HepG2 (cell line): ENCODE measurements around the gene KIF1B. TPM values are rescaled to one million over a fixed set of nuclear protein-coding genes. Genes with fewer than 3 reads are reported as not detected.
A peak's percentile ranks its signal among the peaks of the same experiment; 100 is the strongest.

Experiments
- DZIP1 ChIP-seq: sonication (generic); formaldehyde crosslinking; IDR thresholded peaks from 2 replicates; pipeline ENCODE4 v1.5.0; 2020; ENCODE audit warnings: mild to moderate bottlenecking, missing genetic modification reagents
- KLF13 ChIP-seq: sonication (generic); formaldehyde crosslinking; IDR thresholded peaks from 2 replicates; pipeline ENCODE4 v1.4.0; 2020; ENCODE audit warnings: mild to moderate bottlenecking, missing genetic modification reagents
- MZF1 ChIP-seq: sonication (generic); formaldehyde crosslinking; IDR thresholded peaks from 2 replicates; pipeline ENCODE4 v1.8.1; 2023; ENCODE audit warnings: mild to moderate bottlenecking, missing genetic modification reagents, borderline replicate concordance
- NFIB ChIP-seq: sonication (generic); formaldehyde crosslinking; IDR thresholded peaks from 2 replicates; pipeline ENCODE4 v1.9.0; 2021; ENCODE audit warnings: missing genetic modification reagents, mild to moderate bottlenecking, borderline replicate concordance
- REXO4 ChIP-seq: sonication (generic); formaldehyde crosslinking; IDR thresholded peaks from 2 replicates; pipeline ENCODE4 v1.8.0; 2022; ENCODE audit warnings: missing genetic modification reagents, mild to moderate bottlenecking, borderline replicate concordance
- TIGD3 ChIP-seq: sonication (generic); formaldehyde crosslinking; IDR thresholded peaks from 2 replicates; pipeline ENCODE4 v1.5.1; 2020; ENCODE audit warnings: mild to moderate bottlenecking, missing genetic modification reagents, borderline replicate concordance
- ZNF382 ChIP-seq: sonication (generic); formaldehyde crosslinking; IDR thresholded peaks from 2 replicates; pipeline ENCODE4 v1.5.0; 2020; ENCODE audit warnings: missing genetic modification reagents, mild to moderate bottlenecking, borderline replicate concordance
- ZNF549 ChIP-seq: sonication (generic); formaldehyde crosslinking; IDR thresholded peaks from 2 replicates; pipeline ENCODE4 v1.5.0; 2020; ENCODE audit warnings: missing genetic modification reagents
- ZNF670 ChIP-seq: sonication (generic); formaldehyde crosslinking; IDR thresholded peaks from 2 replicates; pipeline ENCODE4 v1.8.0; 2022; ENCODE audit warnings: mild to moderate bottlenecking, missing genetic modification reagents, borderline replicate concordance
- polyA plus RNA-seq, 8 experiments: library from polyadenylated mRNA; depleted of rRNA in 3 of 8; stranded (reverse) in 7 of 8; unstranded in 1 of 8; fragments of >200 nt; fragmentation: Illumina TruSeq in 4 of 8; extraction: Trizol in 4 of 8; gene quantifications; 2 replicates each; pipeline versions ENCODE4 v1.2.1 to v1.2.3, GENCODE V29; 2011 to 2016; ENCODE audit warnings: low read depth in 4 of 8, missing spikeins in 1 of 8, mixed read lengths in 1 of 8; ENCODE audit not compliant: insufficient read depth in 1 of 8
- total RNA-seq, 5 experiments: library from RNA; depleted of rRNA; stranded (reverse); fragments of >200 nt; fragmentation: Illumina TruSeq; extraction: Trizol; gene quantifications; 2 replicates each; pipeline ENCODE4 v1.2.3, GENCODE V29; 2016; ENCODE audit warnings: low read depth in 1 of 5
- TF ChIP-seq, protein P1 (sequence below): sonication (generic); formaldehyde crosslinking; IDR thresholded peaks from 2 replicates; pipeline ENCODE4 v1.4.0; 2020; ENCODE audit warnings: mild to moderate bottlenecking, missing genetic modification reagents
- TF ChIP-seq, protein P2 (sequence below): sonication (generic); formaldehyde crosslinking; IDR thresholded peaks from 2 replicates; pipeline ENCODE4 v1.4.0; 2020; ENCODE audit warnings: low read depth, mild to moderate bottlenecking, missing genetic modification reagents
- TF ChIP-seq, protein P3 (sequence below): sonication (generic); formaldehyde crosslinking; conservative IDR thresholded peaks from 2 replicates; pipeline ENCODE4 v1.4.0; 2020; ENCODE audit warnings: missing genetic modification reagents
- TF ChIP-seq, protein P4 (sequence below): IDR thresholded peaks from 2 replicates; pipeline ENCODE4 v1.4.0; 2020; ENCODE audit warnings: mild to moderate bottlenecking, missing genetic modification reagents

The KIF1B gene
- total and polyA plus RNA-seq, 2 of the 13 experiments (the other 11 are each of a cell fraction or from before 2014, with no cell fraction given) = 26.7 to 32.5 TPM

DNA sequence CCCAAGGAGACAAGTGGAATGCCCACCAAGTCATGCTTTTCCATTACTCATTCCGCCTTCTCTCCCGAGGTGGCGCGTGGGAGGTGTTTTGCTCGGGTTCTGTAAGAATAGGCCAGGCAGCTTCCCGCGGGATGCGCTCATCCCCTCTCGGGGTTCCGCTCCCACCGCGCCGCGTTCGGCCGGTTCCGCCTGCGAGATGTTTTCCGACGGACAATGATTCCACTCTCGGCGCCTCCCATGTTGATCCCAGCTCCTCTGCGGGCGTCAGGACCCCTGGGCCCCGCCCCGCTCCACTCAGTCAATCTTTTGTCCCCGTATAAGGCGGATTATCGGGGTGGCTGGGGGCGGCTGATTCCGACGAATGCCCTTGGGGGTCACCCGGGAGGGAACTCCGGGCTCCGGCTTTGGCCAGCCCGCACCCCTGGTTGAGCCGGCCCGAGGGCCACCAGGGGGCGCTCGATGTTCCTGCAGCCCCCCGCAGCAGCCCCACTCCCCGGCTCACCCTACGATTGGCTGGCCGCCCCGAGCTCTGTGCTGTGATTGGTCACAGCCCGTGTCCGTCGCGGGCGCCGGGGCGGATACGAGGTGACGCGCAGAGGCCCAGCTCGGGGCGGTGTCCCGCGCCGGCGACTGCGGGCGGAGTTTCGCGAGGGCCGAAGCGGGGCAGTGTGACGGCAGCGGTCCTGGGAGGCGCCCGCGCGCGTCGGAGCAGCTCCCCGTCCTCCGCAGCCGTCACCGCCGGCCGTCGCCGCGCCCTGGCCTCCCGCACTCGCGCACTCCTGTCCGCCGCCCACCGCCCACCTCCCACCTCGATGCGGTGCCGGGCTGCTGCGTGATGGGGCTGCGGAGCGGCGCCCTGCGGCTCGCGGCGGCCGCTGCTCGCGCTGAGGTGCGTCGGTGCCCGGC, at the start of gene KIF1B (continued):
- TF ChIP-seq DZIP1 (CRISPR knock-in tag) (no peak), ZNF670 (CRISPR knock-in tag) (0 out of 2 replicates have a peak, but pooled peaks have one; percentile 59), MZF1 (CRISPR knock-in tag) (no peak), REXO4 (CRISPR knock-in tag) (no peak), KLF13 (no peak), NFIB (CRISPR knock-in tag) (no peak), TIGD3 (CRISPR knock-in tag) (no peak), ZNF549 (CRISPR knock-in tag) (no peak), ZNF382 (CRISPR knock-in tag) (no peak)
- TF ChIP-seq, protein P1, sequence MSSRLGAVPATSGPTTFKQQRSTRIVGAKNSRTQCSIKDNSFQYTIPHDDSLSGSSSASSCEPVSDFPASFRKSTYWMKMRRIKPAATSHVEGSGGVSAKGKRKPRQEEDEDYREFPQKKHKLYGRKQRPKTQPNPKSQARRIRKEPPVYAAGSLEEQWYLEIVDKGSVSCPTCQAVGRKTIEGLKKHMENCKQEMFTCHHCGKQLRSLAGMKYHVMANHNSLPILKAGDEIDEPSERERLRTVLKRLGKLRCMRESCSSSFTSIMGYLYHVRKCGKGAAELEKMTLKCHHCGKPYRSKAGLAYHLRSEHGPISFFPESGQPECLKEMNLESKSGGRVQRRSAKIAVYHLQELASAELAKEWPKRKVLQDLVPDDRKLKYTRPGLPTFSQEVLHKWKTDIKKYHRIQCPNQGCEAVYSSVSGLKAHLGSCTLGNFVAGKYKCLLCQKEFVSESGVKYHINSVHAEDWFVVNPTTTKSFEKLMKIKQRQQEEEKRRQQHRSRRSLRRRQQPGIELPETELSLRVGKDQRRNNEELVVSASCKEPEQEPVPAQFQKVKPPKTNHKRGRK (CRISPR knock-in tag) = no peak
- TF ChIP-seq, protein P2, sequence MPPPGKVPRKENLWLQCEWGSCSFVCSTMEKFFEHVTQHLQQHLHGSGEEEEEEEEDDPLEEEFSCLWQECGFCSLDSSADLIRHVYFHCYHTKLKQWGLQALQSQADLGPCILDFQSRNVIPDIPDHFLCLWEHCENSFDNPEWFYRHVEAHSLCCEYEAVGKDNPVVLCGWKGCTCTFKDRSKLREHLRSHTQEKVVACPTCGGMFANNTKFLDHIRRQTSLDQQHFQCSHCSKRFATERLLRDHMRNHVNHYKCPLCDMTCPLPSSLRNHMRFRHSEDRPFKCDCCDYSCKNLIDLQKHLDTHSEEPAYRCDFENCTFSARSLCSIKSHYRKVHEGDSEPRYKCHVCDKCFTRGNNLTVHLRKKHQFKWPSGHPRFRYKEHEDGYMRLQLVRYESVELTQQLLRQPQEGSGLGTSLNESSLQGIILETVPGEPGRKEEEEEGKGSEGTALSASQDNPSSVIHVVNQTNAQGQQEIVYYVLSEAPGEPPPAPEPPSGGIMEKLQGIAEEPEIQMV = peak; percentile 63; the same call in 1 of the 2 replicates
- TF ChIP-seq, protein P3, sequence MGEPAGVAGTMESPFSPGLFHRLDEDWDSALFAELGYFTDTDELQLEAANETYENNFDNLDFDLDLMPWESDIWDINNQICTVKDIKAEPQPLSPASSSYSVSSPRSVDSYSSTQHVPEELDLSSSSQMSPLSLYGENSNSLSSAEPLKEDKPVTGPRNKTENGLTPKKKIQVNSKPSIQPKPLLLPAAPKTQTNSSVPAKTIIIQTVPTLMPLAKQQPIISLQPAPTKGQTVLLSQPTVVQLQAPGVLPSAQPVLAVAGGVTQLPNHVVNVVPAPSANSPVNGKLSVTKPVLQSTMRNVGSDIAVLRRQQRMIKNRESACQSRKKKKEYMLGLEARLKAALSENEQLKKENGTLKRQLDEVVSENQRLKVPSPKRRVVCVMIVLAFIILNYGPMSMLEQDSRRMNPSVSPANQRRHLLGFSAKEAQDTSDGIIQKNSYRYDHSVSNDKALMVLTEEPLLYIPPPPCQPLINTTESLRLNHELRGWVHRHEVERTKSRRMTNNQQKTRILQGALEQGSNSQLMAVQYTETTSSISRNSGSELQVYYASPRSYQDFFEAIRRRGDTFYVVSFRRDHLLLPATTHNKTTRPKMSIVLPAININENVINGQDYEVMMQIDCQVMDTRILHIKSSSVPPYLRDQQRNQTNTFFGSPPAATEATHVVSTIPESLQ = no peak
- TF ChIP-seq, protein P4, sequence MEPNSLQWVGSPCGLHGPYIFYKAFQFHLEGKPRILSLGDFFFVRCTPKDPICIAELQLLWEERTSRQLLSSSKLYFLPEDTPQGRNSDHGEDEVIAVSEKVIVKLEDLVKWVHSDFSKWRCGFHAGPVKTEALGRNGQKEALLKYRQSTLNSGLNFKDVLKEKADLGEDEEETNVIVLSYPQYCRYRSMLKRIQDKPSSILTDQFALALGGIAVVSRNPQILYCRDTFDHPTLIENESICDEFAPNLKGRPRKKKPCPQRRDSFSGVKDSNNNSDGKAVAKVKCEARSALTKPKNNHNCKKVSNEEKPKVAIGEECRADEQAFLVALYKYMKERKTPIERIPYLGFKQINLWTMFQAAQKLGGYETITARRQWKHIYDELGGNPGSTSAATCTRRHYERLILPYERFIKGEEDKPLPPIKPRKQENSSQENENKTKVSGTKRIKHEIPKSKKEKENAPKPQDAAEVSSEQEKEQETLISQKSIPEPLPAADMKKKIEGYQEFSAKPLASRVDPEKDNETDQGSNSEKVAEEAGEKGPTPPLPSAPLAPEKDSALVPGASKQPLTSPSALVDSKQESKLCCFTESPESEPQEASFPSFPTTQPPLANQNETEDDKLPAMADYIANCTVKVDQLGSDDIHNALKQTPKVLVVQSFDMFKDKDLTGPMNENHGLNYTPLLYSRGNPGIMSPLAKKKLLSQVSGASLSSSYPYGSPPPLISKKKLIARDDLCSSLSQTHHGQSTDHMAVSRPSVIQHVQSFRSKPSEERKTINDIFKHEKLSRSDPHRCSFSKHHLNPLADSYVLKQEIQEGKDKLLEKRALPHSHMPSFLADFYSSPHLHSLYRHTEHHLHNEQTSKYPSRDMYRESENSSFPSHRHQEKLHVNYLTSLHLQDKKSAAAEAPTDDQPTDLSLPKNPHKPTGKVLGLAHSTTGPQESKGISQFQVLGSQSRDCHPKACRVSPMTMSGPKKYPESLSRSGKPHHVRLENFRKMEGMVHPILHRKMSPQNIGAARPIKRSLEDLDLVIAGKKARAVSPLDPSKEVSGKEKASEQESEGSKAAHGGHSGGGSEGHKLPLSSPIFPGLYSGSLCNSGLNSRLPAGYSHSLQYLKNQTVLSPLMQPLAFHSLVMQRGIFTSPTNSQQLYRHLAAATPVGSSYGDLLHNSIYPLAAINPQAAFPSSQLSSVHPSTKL (CRISPR knock-in tag) = no peak; the same call in 1 of the 2 replicates
